ENCODE results near the gene IL37.
"Not testable (repeated sequence)": the region's sequence is repeated elsewhere in the genome, so short reads cannot be mapped to it uniquely, and the experiment has no call there.

The IL37 gene

GRCh38 chr2:112891385-112891831 is 19.6 kb upstream of the IL37 start:
- H3K27ac ChIP-seq: no peak overlapping the region
- TF ChIP-seq ZFX (IDR thresholded peaks at IDR 0.05; ENCODE audit: borderline replicate concordance) (no peak), CTCF (IDR thresholded peaks at IDR 0.05) (no peak)

DNA sequence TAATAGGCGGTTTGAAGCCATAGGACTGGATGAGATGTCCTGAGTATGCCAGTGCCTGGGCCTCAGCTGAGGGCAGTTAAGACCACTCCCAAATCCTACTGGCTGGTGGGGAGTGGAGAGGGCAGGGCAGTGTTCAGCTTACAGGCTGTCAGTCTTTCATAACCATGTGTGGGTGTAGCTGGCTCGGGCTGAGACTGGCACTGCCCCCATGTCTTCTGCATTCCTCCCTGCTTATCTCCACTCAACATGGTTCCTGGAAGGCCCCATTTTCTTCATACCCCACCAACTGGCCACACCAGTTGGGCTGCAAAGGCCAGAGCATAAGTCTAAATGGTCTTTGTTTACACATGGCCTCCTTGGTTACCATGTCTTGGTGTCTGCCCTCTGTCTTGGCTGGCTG is 17.2 kb upstream of the IL37 start:
- no peak overlapping the region for H3K27ac ChIP-seq
- no peak for TF ChIP-seq CTCF (IDR thresholded peaks at IDR 0.05)
- no peak for TF ChIP-seq ZFX (IDR thresholded peaks at IDR 0.05; ENCODE audit: borderline replicate concordance)

DNA sequence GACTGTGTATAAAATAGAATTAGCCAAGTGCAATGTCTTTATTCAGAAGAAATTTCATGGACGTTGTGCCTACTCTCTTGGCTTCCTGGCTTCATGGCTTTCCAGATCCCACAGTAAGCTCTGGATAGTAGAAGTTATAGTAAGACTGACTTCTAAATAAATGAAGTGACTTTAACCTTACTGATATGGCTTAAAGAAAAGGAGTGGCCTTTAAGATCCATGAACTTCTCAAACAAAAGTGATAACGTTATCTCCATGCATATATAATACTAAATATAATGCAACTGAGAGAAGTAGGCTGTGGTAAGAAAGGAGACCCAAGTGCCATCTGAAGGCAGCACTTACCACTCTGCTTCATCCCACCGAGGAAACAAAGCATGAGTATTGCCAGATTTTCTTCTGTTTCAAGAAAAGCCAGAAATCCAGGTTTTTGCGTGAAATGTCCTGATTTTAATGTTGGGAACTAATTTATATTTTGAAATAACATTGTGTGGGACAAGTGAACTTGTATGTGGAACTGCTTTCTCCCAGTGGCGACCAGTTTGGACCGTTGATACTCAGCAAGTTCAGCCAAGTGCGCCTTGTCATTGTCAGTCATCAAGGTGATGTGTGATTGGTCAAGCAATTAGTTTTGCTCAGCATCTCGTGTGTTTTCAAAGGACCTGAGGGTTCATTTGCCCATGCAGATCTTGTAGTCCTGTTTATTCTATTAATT is 13.9 kb upstream of the IL37 start:
- no peak overlapping the region for H3K27ac ChIP-seq
- TF ChIP-seq CTCF (IDR thresholded peaks at IDR 0.05) (no peak), ZFX (IDR thresholded peaks at IDR 0.05; ENCODE audit: borderline replicate concordance) (no peak)

GRCh38 chr2:112897624-112897978 is 13.4 kb upstream of the IL37 start:
- TF ChIP-seq CTCF (IDR thresholded peaks at IDR 0.05): no peak
- no peak for TF ChIP-seq ZFX (IDR thresholded peaks at IDR 0.05; ENCODE audit: borderline replicate concordance)
- no peak overlapping the region for H3K27ac ChIP-seq

DNA sequence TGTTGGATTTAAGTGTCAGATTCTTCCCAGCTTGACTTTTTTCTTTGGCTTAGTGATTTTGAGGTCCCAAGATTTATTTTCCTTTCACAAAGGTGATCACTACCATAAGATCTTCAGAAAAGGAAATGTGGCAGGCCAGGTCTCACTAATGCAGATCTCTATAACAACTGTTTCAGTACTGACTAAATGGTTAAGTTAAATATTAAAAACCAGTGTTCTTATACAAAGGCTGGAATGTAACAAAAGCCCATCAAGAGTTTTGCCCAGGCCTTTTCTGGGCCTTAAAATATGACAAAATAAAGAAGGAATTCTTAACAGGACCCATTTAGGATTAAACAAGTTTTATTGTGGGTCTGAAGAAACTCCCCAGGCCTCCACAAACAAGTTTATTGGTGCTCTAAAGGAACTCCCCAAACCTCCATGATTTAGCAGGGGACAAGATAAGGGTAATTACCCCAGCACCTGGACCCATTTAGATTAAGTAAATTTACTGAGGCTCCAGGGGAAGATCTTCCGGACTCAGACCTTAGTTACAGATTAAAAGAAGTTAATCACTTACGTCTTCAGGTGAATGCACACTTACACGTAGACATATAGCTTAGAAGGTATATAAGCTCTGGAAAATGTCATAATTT is 9.4 kb upstream of the IL37 start:
- H3K27ac ChIP-seq: not testable (repeated sequence)

DNA sequence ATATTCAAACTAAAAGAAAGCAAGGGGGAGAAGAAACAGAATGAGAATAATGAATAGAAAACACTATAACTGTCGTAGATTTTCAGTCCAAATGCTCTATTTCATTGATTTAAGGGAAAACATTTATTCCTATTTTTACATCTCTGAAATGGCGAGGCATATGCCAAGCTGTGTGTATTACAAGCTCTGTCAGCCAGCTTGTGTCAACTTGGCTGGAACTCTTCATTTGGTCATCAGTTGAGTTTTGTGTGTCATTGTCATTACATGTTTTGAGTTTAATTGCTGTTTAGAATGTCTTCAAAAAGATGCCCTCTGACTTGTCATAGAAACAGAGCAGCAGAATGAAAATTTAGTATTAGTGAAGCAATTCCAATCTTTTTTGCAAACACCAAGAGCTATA is 8.1 kb upstream of the IL37 start:
- TF ChIP-seq ZFX (IDR thresholded peaks at IDR 0.05; ENCODE audit: borderline replicate concordance) (no peak), CTCF (IDR thresholded peaks at IDR 0.05) (no peak)
- H3K27ac ChIP-seq: no peak overlapping the region

DNA sequence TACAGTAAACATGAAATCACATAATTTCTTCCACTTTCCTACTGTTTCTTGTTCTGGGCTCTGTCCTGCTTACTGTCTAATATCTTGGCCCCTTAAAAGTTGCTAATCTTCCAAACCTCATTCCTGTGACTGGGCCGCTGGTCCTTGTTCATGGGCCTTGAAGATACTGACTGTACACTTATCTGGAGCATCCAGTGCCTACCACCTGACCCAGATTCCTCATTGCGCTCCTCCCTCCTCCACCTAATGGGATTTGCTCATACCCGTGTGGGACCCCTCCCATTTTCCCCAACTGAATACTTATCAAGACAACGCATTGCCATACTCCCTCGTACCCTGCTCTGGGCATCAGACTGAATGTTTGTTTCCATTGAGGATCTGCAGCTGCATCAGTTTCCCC is 6.1 kb upstream of the IL37 start:
- H3K27ac ChIP-seq: no peak overlapping the region
- no peak for TF ChIP-seq CTCF (IDR thresholded peaks at IDR 0.05)
- no peak for TF ChIP-seq ZFX (IDR thresholded peaks at IDR 0.05; ENCODE audit: borderline replicate concordance)
